Measurements from ENCODE around the gene ZNF790.

ZNF790 gene

GRCh38 chr19:36772311-36773222, 65.6 kb downstream of the ZNF790 start, which contains the start of gene ZNF850:
ZNF850 (minus strand) TSS chr19:36772807; CDS start chr19:36762606, 10,201 bp downstream.
- DNase-seq, result peak; percentile 47 to 100 (median 93)

- DNase-seq, result peak in 24 of 58 donors; percentile 0 to 68 (median 20)
Observed at GRCh38 chr19:36771261-36772231, 66.6 kb downstream of the ZNF790 start.

Data from anterior cingulate cortex (tissue), 58 donors.